CD4-positive, alpha-beta T cell (primary cell): ENCODE results near the gene TMEM170A. TPM values are rescaled to one million over a fixed set of nuclear protein-coding genes. Genes with fewer than 3 reads are reported as not detected.
A peak's percentile ranks its signal among the peaks of the same experiment; 100 is the strongest.
"Not testable (repeated sequence)": the region's sequence is repeated elsewhere in the genome, so short reads cannot be mapped to it uniquely, and the experiment has no call there.

Source experiments
- ATAC-seq: fragments of 200-7000 bp; cut with Tn5 transposase; one replicate; pipeline ENCODE4 v1.10.0; 2022; ENCODE audit warnings: mild to moderate bottlenecking; ENCODE audit not compliant: poor library complexity
- CTCF ChIA-PET: fragments of 350-600 bp; sonication (Branson Sonifier 250); formaldehyde crosslinking; loops from one replicate; lab custom pipeline; 2021; ENCODE audit warnings: antibody characterized with exemption, inconsistent platforms; lab: Charles Lee
- POLR2A ChIA-PET: fragments of 350-600 bp; sonication (Branson Sonifier 250); formaldehyde crosslinking; loops from one replicate; lab custom pipeline; 2021; ENCODE audit warnings: antibody characterized with exemption, inconsistent platforms; lab: Charles Lee
- DNase-seq, 14 experiments: peaks; one replicate each; pipeline ENCODE4 v3.0.0-alpha.2; 2013 to 2020; ENCODE audit warnings: mixed read lengths in 2 of 14
- H3K27ac ChIP-seq, 2 donors: one replicate each; pipeline versions ENCODE4 v1.5.1 to v1.7.0; 2013; ENCODE audit warnings: low read length in 2 of 2, low read depth in 1 of 2, mild to moderate bottlenecking in 1 of 2
- H3K27me3 ChIP-seq, 2 experiments: 1 replicate in 1 of 2; 2 replicates in 1 of 2; pipeline versions ENCODE4 v1.6.1 to v1.7.0; 2013; ENCODE audit warnings: low read length in 2 of 2, control low read depth in 1 of 2, mild to moderate bottlenecking in 1 of 2, moderate library complexity in 1 of 2; ENCODE audit not compliant: insufficient read depth in 2 of 2, control insufficient read depth in 1 of 2
- H3K36me3 ChIP-seq: one replicate; pipeline ENCODE4 v1.6.1; 2013; ENCODE audit warnings: low read length, control low read depth; ENCODE audit not compliant: insufficient read depth
- H3K4me1 ChIP-seq: one replicate; pipeline ENCODE4 v1.6.1; 2013; ENCODE audit warnings: low read length, control low read depth; ENCODE audit not compliant: insufficient read depth
- H3K4me3 ChIP-seq: one replicate; pipeline ENCODE4 v1.5.1; 2013; ENCODE audit warnings: mild to moderate bottlenecking, low read length, moderate library complexity
- H3K9me3 ChIP-seq, 2 experiments: 1 replicate in 1 of 2; 2 replicates in 1 of 2; pipeline versions ENCODE4 v1.6.1 to v1.7.0; 2013; ENCODE audit warnings: low read length in 2 of 2, mild to moderate bottlenecking in 2 of 2, control low read depth in 1 of 2, moderate library complexity in 1 of 2; ENCODE audit not compliant: control insufficient read depth in 1 of 2, insufficient read depth in 1 of 2
- H3K27ac Mint-ChIP-seq: one replicate; pipeline ENCODE4 v1.8.0; 2020; ENCODE audit warnings: mixed read lengths
- H3K27me3 Mint-ChIP-seq: one replicate; pipeline ENCODE4 v1.8.0; 2021; ENCODE audit warnings: mixed read lengths
- H3K36me3 Mint-ChIP-seq: one replicate; pipeline ENCODE4 v1.8.0; 2021; ENCODE audit warnings: low read depth, mixed read lengths
- H3K4me1 Mint-ChIP-seq: one replicate; pipeline ENCODE4 v1.8.0; 2021; ENCODE audit warnings: low read depth, mixed read lengths
- H3K4me3 Mint-ChIP-seq: one replicate; pipeline ENCODE4 v1.8.0; 2020; ENCODE audit warnings: mild to moderate bottlenecking, mixed read lengths
- H3K9me3 Mint-ChIP-seq: one replicate; pipeline ENCODE4 v1.8.0; 2020; ENCODE audit warnings: mixed read lengths
- intact Hi-C, 2 experiments: fragments of 100-400 bp; cut with DNase I in 1 of 2; cut with micrococcal nuclease in 1 of 2; formaldehyde crosslinking; loops; one replicate each; pipeline versions ENCODE4 v1.15.1 to v1.9.0; 2023 to 2025; cut with DNase I, micrococcal nuclease
- total RNA-seq, 174 experiments: library from RNA in 2 of 174; stranded (reverse) in 2 of 174; gene quantifications; one replicate each; pipeline ENCODE4 v1.2.3 and lab custom pipeline; 2021 to 2026
- TF ChIP-seq, protein P1 (sequence below): fragments of 200-600 bp; IDR thresholded peaks from one replicate; pipeline ENCODE4 v1.8.0; 2022; ENCODE audit warnings: antibody characterized with exemption, mild to moderate bottlenecking

The TMEM170A gene
- total RNA-seq, 2 experiments from 2014 or later, result 34.3 to 37.8 TPM

DNA sequence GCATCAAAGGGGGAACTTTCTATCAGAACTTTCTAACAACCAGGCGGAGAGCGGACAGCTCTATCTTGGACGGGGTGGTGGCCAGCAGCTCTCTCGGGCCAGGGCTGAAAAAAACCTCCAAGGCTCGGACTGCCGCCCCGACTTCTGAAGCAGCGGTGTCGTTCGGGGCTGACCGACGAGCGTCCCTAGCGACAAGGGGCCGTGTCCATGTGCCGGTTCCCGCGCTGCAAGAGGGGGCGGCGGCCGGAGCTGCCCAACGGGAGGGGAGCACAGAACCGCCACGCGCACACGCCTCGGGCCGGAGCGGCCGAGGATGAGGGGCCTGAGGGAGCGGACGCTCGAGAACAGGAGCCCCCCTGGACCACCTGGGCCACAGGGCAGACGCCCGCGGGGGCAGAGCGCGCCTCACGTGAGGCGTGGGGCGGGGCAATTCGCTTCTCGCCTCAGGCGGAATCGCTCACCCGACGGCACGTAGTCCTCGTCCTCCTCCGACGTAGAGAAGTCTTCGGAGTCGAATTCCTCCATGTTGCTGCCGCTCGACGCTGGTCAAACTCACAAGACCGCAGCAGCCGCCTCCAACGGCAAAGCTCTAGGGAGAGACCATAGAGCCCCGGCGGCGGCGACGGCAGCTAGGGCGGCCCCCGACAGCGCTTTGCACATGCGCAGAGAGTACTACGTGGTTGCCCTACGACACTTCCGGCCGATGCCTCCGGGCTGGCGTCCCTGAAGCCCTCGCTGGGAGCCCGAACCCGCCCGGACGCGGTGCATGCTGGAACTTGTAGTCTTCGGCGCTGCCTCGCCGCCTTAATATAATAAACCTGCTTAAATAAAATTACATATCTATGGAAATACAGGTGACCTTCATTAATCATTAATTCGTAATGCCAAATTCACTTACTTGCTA lies 31.4 kb downstream of the TMEM170A start, which contains the start of gene CFDP1:
TSS of gene CFDP1 (minus strand) at position 676 of the 904 bp plus-strand sequence. CDS start at position 525, 151 bp downstream.
- peak within 1 kb of the TSS; percentile 96 for H3K27ac Mint-ChIP-seq
- CTCF ChIA-PET, result interaction anchor here (1.0 to 2.6 kb wide), 3 partner anchors 31 to 85 kb away, joined by 3 to 25 read pairs (median 7); partner anchors contain the start of gene TMEM170A

DNA sequence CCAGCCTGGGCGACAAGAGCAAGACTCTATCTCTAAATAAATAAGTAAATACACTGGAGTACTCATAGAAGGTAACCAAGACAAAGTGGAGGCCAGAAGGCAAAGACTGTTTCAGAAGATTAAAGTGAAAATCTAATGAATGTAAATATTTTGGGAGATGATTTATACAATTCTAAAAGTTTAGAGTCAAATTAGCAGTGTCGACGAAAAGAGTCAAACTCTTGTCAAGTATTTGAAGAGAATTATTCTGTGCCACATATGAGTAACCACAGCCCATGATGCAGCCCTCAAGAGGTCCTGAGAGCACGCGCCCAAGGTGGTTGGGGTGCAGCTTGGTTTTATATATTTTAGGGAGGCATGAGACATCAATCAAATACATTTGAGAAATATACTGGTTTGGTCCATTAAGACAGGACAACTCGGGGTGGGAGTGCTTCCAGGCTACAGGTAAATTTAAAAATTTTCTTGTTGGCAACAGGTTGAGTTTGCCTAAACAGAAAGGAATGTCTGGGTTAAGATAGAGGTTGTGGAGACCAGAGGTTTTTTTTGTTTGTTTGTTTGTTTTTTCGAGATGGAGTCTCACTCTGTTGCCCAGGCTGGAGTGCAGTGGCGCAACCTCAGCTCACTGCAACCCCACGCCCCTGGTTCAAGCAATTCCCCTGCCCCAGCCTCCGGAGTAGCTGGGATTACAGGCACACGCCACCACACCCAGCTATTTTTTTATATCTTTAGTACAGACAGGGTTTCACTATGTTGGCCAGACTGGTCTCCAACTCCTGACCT lies 34.7 kb downstream of the TMEM170A start:
- TF ChIP-seq, protein P1, sequence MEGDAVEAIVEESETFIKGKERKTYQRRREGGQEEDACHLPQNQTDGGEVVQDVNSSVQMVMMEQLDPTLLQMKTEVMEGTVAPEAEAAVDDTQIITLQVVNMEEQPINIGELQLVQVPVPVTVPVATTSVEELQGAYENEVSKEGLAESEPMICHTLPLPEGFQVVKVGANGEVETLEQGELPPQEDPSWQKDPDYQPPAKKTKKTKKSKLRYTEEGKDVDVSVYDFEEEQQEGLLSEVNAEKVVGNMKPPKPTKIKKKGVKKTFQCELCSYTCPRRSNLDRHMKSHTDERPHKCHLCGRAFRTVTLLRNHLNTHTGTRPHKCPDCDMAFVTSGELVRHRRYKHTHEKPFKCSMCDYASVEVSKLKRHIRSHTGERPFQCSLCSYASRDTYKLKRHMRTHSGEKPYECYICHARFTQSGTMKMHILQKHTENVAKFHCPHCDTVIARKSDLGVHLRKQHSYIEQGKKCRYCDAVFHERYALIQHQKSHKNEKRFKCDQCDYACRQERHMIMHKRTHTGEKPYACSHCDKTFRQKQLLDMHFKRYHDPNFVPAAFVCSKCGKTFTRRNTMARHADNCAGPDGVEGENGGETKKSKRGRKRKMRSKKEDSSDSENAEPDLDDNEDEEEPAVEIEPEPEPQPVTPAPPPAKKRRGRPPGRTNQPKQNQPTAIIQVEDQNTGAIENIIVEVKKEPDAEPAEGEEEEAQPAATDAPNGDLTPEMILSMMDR, result no peak
- Histone ChIP-seq H3K36me3 (no peaks in the 10 kb centered on the region), H3K4me1 (peaks cover 32% of the 10 kb centered on the region), H3K4me3 (no peak overlapping the region), H3K27me3 (no peaks in the 10 kb centered on the region), H3K9me3 (no peaks in the 10 kb centered on the region), H3K27ac (no peak overlapping the region)
- Mint-ChIP-seq H3K27ac (peak overlapping the region; percentile 57), H3K9me3 (no peaks in the 10 kb centered on the region), H3K36me3 (peaks cover 23% of the 10 kb centered on the region), H3K4me3 (peak overlapping the region; percentile 76), H3K27me3 (no peaks in the 10 kb centered on the region), H3K4me1 (peaks cover 36% of the 10 kb centered on the region)
- CTCF ChIA-PET, result no interaction called here
- DNase-seq (no peak), ATAC-seq (no peak)
- POLR2A ChIA-PET, result interaction anchor here (0.7 to 1.0 kb wide), 2 partner anchors 9 to 88 kb away, joined by 3 read pairs; no protein-coding TSS in a partner anchor
- intact Hi-C loops, result loop anchor here in 1 of 2 experiments (5.0 to 10.0 kb wide), 6 partner anchors 85 to 1133 kb away; partner anchors contain the start of genes ADAT1, GABARAPL2, PSMD7 and RFWD3

More for the DNA sequence above, 31.4 kb downstream of the TMEM170A start, which contains the start of gene CFDP1:
- H3K4me1 Mint-ChIP-seq, result peaks cover 28% of the 10 kb centered on the region
- H3K27ac ChIP-seq, result peak within 1 kb of the TSS; percentile 96 to 97
- H3K4me3 Mint-ChIP-seq, result peak within 1 kb of the TSS; percentile 94
- peak; percentile 79 for ATAC-seq
- no peaks in the 10 kb centered on the region for H3K9me3 ChIP-seq
- intact Hi-C loops, result loop anchor here (1.0 to 10.0 kb wide), 10 partner anchors 31 to 1758 kb away; partner anchors contain the start of genes ADAT1 (in 2 of the 2), GABARAPL2 (in 1 of the 2), MON1B (in 1 of the 2) and PSMD7 (in 1 of the 2)
- H3K4me1 ChIP-seq, result peaks cover 33% of the 10 kb centered on the region
- H3K9me3 Mint-ChIP-seq, result no peaks in the 10 kb centered on the region
- H3K4me3 ChIP-seq, result peak within 1 kb of the TSS; percentile 83
- no peaks in the 10 kb centered on the region for H3K27me3 Mint-ChIP-seq
- TF ChIP-seq, protein P1, result no peak
- peaks cover 15% of the 10 kb centered on the region for H3K36me3 Mint-ChIP-seq
- H3K27me3 ChIP-seq, result no peaks in the 10 kb centered on the region
- H3K36me3 ChIP-seq, result no peaks in the 10 kb centered on the region
- POLR2A ChIA-PET, result interaction anchor here (0.5 to 3.3 kb wide), 23 partner anchors 12 to 1758 kb away, joined by 3 to 61 read pairs (median 5); partner anchors contain the start of genes ADAT1, GABARAPL2, KARS1 and MLKL
- DNase-seq, result peak; percentile 92 to 98 (median 94)

DNA sequence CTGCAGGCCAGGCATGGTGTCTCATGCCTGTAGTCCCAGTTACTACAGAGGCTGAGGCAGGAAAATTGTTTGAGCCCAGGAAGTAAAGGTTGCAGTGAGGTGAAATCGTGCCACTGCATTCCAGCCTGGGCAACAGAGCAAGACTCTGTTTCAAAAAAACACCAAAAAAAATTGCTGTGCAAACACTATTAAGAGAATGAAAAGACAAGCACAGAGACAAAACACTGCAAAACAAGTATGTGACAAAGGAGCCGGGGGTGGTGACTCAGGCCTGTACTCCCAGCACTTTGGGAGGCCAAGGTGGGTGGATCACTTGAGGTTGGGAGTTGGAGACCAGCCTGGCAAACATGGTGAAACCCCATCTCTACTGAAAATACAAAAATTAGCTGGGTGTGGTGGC lies 38.0 kb downstream of the TMEM170A start:
- H3K27me3 Mint-ChIP-seq, H3K9me3 ChIP-seq, POLR2A ChIA-PET, H3K36me3 Mint-ChIP-seq, intact Hi-C loops, H3K27ac ChIP-seq, H3K36me3 ChIP-seq, H3K9me3 Mint-ChIP-seq, DNase-seq, H3K4me3 ChIP-seq, H3K4me3 Mint-ChIP-seq, H3K27me3 ChIP-seq, H3K4me1 ChIP-seq, ATAC-seq: not testable (repeated sequence)
- CTCF ChIA-PET, result interaction anchor here (1.3 kb wide), 1 partner anchor 91 kb away, joined by 5 read pairs; no protein-coding TSS in a partner anchor
- H3K27ac Mint-ChIP-seq, result peak overlapping the region; percentile 20
- peaks cover 20% of the 10 kb centered on the region for H3K4me1 Mint-ChIP-seq

DNA sequence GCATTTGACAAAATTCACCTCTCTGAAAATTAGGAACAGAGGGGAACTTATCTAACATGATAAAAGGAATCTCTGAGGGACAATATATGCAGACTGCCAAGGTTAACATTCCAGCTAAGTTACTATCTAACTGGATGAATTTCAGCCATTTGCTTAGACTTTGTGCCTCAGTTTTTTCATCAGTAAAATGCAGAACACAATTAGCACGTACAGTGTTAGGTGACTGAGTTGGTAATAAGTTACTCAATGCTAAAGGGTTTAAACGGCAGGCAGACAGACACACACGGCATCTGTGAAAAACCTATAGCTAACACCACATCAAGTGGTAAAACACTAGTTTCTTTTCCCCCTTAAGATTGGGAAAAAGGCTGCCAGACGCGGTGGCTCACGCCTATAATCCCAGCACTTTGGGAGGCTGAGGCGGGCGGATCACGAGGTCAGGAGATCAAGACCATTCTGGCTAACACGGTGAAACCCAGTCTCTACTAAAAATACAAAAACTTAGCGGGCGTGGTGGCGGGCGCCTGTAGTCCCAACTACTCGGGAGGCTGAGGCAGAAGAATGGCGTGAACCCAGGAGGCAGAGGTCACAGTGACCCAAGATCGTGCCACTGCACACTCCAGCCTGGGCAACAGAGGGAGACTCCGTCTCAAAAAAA lies 40.3 kb downstream of the TMEM170A start:
- intact Hi-C loops, result loop anchor here in 1 of 2 experiments (5.0 kb wide), 1 partner anchor 38 kb away; the partner anchor contains the start of gene TMEM170A
- peaks cover 28% of the 10 kb centered on the region for H3K4me1 Mint-ChIP-seq

More for the DNA sequence above, 40.3 kb downstream of the TMEM170A start:
- H3K9me3 ChIP-seq, H3K27me3 Mint-ChIP-seq, ATAC-seq, POLR2A ChIA-PET, H3K27ac ChIP-seq, H3K4me3 ChIP-seq, DNase-seq, H3K36me3 ChIP-seq, H3K36me3 Mint-ChIP-seq, CTCF ChIA-PET, H3K27me3 ChIP-seq, H3K4me3 Mint-ChIP-seq, H3K4me1 ChIP-seq, H3K9me3 Mint-ChIP-seq: not testable (repeated sequence)
- peak overlapping the region; percentile 20 for H3K27ac Mint-ChIP-seq
